Activated CD8-positive, alpha-beta T cell treated with anti-CD3 and anti-CD28 coated beads, Interleukin-2, amount 10 ng/mL, durations not matched to agents 7 days and 5 days (primary cell): ENCODE results near the gene PLOD1. TPM values are rescaled to one million over a fixed set of nuclear protein-coding genes. Genes with fewer than 3 reads are reported as not detected.

Experiments
- total RNA-seq, 2 experiments: library from RNA; stranded (reverse); gene quantifications; one replicate each; pipeline ENCODE4 v1.2.3, GENCODE V29; 2021

PLOD1 gene
- total RNA-seq, 2 experiments from 2014 or later, result 25.0 to 26.1 TPM

Other genes starting within 250 kb of the PLOD1 start
- gene DRAXIN, start 243.0 kb upstream of the PLOD1 start, total RNA-seq, result 1 to 10 TPM; 7.1 to 7.7 TPM
- gene AGTRAP, start 198.6 kb upstream of the PLOD1 start, total RNA-seq, result 10 to 100 TPM; 82.5 to 84.2 TPM
- gene C1orf167, start 172.5 kb upstream of the PLOD1 start, total RNA-seq, result not detected
- gene MTHFR, start 128.8 kb upstream of the PLOD1 start, total RNA-seq, result 10 to 100 TPM; 32.4 to 34.6 TPM
- 10 to 100 TPM; 19.7 to 20.9 TPM for gene CLCN6, start 128.5 kb upstream of the PLOD1 start, total RNA-seq
- gene NPPA, start 86.9 kb upstream of the PLOD1 start, total RNA-seq, result not detected
- gene NPPB, start 75.8 kb upstream of the PLOD1 start, total RNA-seq, result not detected
- gene KIAA2013, start 8.3 kb upstream of the PLOD1 start, total RNA-seq, result 10 to 100 TPM; 37.4 to 39.7 TPM
- 10 to 100 TPM; 55.1 to 60.4 TPM for gene MFN2, start 45.7 kb downstream of the PLOD1 start, total RNA-seq
- gene MIIP, start 84.8 kb downstream of the PLOD1 start, total RNA-seq, result 10 to 100 TPM; 34.7 to 37.4 TPM
- under 1 TPM; 0.95 to 0.97 TPM for gene TNFRSF8, start 128.6 kb downstream of the PLOD1 start, total RNA-seq
- 100 to 1,000 TPM; 274 to 284 TPM for gene TNFRSF1B, start 232.3 kb downstream of the PLOD1 start, total RNA-seq